WERI-Rb-1 (cell line): ENCODE results near the gene CALD1.

Experiments used
- DNase-seq: peaks from one replicate; pipeline ENCODE4 v3.0.0-alpha.2; 2020
- H3K27ac ChIP-seq: fragments of 250-450 bp; sonication (Bioruptor Pico); 2 replicates; pipeline ENCODE4 v1.5.1; 2020; ENCODE audit warnings: mild to moderate bottlenecking, moderate library complexity
- H3K27me3 ChIP-seq: fragments of 250-450 bp; sonication (Bioruptor Pico); 2 replicates; pipeline ENCODE4 v1.5.1; 2021; ENCODE audit warnings: mild to moderate bottlenecking, low read depth, moderate library complexity; ENCODE audit not compliant: insufficient read depth, severe bottlenecking
- H3K36me3 ChIP-seq: fragments of 250-450 bp; sonication (Bioruptor Pico); 2 replicates; pipeline ENCODE4 v1.5.1; 2020; ENCODE audit warnings: mild to moderate bottlenecking, moderate library complexity
- H3K4me3 ChIP-seq: 2 replicates; pipeline ENCODE4 v1.5.1; 2011; ENCODE audit warnings: low read depth, mild to moderate bottlenecking, control low read depth, low read length
- H3K9me3 ChIP-seq: fragments of 250-450 bp; sonication (Bioruptor Pico); 2 replicates; pipeline ENCODE4 v1.5.1; 2021; ENCODE audit warnings: mild to moderate bottlenecking, moderate library complexity; ENCODE audit not compliant: severe bottlenecking
- CTCF ChIP-seq: IDR thresholded peaks from 2 replicates; pipeline ENCODE4 v1.5.1; 2011; ENCODE audit warnings: low read depth, mild to moderate bottlenecking, control low read depth, inconsistent platforms, low read length

Gene CALD1

GRCh38 chr7:134813663-134814396 is 34.4 kb downstream of the CALD1 start:
- DNase-seq = no peak
- no peak overlapping the region for H3K27ac ChIP-seq
- H3K4me3 ChIP-seq = no peak overlapping the region
- H3K27me3 ChIP-seq = no peaks in the 10 kb centered on the region
- no peak for TF ChIP-seq CTCF
- H3K36me3 ChIP-seq = no peaks in the 10 kb centered on the region
- H3K9me3 ChIP-seq = no peaks in the 10 kb centered on the region

GRCh38 chr7:134814730-134815364 is 35.4 kb downstream of the CALD1 start:
- H3K4me3 ChIP-seq = no peak overlapping the region
- no peaks in the 10 kb centered on the region for H3K27me3 ChIP-seq
- no peak for DNase-seq
- no peaks in the 10 kb centered on the region for H3K9me3 ChIP-seq
- TF ChIP-seq CTCF = no peak
- no peak overlapping the region for H3K27ac ChIP-seq
- no peaks in the 10 kb centered on the region for H3K36me3 ChIP-seq

GRCh38 chr7:134818613-134819345 is 39.3 kb downstream of the CALD1 start:
- no peak for DNase-seq
- H3K27ac ChIP-seq = no peak overlapping the region
- H3K9me3 ChIP-seq = no peaks in the 10 kb centered on the region
- no peaks in the 10 kb centered on the region for H3K36me3 ChIP-seq
- TF ChIP-seq CTCF = no peak
- no peak overlapping the region for H3K4me3 ChIP-seq
- no peaks in the 10 kb centered on the region for H3K27me3 ChIP-seq

- Histone ChIP-seq H3K27ac (no peak overlapping the region), H3K27me3 (no peaks in the 10 kb centered on the region), H3K4me3 (no peak overlapping the region), H3K9me3 (no peaks in the 10 kb centered on the region), H3K36me3 (no peaks in the 10 kb centered on the region)
- no peak for DNase-seq
- TF ChIP-seq CTCF = no peak
These were observed 40.0 kb downstream of the CALD1 start for GRCh38 chr7:134819401-134819800.

- Histone ChIP-seq H3K36me3 (no peaks in the 10 kb centered on the region), H3K27ac (no peak overlapping the region), H3K4me3 (no peak overlapping the region), H3K9me3 (no peaks in the 10 kb centered on the region), H3K27me3 (no peaks in the 10 kb centered on the region)
- no peak for DNase-seq
- no peak for TF ChIP-seq CTCF
These were observed 40.9 kb downstream of the CALD1 start for GRCh38 chr7:134820295-134820694.
